ENCODE measurements around the gene ADO. TPM values are rescaled to one million over a fixed set of nuclear protein-coding genes. Genes with fewer than 3 reads are reported as not detected.

Gene ADO
- total and polyA plus RNA-seq, 2 experiments from 2014 or later = 12.6 to 48.3 TPM

DNA sequence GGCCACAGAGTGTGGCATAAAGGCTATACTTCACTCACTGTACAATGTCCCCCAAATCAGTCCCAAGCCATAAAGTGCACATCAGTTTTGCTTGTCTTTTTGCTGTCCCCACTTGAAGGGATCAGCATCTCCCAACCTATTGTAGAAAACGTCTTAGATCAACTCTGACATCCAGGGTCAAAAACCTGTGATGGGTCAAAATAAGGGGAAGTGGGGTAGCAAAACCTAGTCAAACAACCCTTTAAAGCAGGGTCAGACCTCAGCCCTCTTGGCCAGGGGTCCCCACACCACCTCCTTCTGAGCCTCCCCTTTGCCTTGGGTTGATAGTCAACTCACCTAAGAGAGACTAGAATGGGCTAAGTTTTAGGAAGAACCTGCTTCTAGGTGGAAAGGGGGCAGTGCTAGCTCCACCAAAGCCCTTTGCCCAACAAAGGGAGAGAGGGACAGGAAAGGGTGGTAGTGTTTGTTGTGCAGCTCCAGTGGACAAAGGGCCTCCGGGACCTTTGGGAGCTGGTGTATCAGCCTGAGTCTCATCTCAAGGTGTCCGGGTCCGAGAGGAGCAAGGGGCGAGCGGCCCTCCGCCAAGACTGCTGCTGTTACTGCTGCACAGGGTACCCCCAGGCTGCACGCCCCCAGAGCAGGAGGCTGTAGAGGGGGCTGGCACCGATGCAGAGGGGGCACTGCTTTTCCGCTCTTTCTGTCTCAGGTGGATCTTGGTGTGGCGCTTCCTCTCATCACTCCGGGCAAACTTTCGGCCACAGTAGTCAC lies 8.3 kb downstream of the ADO start:
- no peak for DNase-seq (ENCODE audit: low spot score)
- H3K4me3 Mint-ChIP-seq = no peak overlapping the region

DNA sequence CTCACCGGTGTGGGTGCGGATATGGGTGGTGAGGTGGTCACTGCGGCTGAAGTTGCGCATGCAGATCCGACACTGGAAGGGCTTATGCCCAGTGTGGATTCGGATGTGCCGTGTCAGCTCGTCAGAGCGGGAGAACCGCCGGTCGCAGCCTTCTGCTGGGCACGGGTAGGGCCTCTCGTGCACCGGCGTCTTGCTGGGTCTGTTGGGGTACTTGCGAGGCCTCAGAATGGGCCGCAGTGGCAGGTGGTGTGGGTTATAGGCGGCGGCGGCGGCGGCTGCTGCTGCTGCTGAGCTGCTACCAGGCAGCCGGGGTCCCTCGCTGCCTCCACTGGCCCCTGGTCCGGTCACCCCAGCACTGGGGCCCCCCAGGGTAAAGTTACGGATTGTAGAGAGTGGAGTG lies 8.9 kb downstream of the ADO start:
- Mint-ChIP-seq H3K4me1 (peaks cover 19% of the 10 kb centered on the region), H3K9me3 (peaks cover 3% of the 10 kb centered on the region; the same call in 2 of the 3 replicates), H3K27ac (no peak overlapping the region), H3K36me3 (ENCODE audit: low read depth) (no peaks in the 10 kb centered on the region; the same call in 2 of the 3 replicates), H3K27me3 (ENCODE audit: insufficient read depth, low read depth, poor library complexity) (peaks cover 54% of the 10 kb centered on the region), H3K4me3 (no peak overlapping the region)
- H4K20me1 ChIP-seq (replicated peaks; ENCODE audit: insufficient read depth) = peaks cover 10% of the 10 kb centered on the region; the same call in 1 of the 2 replicates
- H3K79me2 ChIP-seq (replicated peaks; ENCODE audit: insufficient read depth) = peaks cover 11% of the 10 kb centered on the region
- H3K27ac ChIP-seq (ENCODE audit: low read depth) = no peak overlapping the region
- H3K4me1 ChIP-seq (ENCODE audit: insufficient read depth) = 0 out of 2 replicates have a peak, but pooled peaks cover 3% of the 10 kb centered on the region
- H3F3A ChIP-seq (replicated peaks; ENCODE audit: low read depth) = peaks cover 10% of the 10 kb centered on the region
- no peaks in the 10 kb centered on the region for H3K9me2 ChIP-seq (ENCODE audit: insufficient read depth)
- H3K4me2 ChIP-seq = no peak overlapping the region
- no peak overlapping the region for H3K4me3 ChIP-seq
- peaks cover 4% of the 10 kb centered on the region; the same call in 1 of the 2 replicates for H3K36me3 ChIP-seq (ENCODE audit: insufficient read depth)
- ATAC-seq (no peak), DNase-seq (ENCODE audit: low spot score) (no peak)
- H3K27me3 ChIP-seq (ENCODE audit: insufficient read depth) = peaks cover 49% of the 10 kb centered on the region
- H2AFZ ChIP-seq = no peak overlapping the region
- TF ChIP-seq, protein P1, sequence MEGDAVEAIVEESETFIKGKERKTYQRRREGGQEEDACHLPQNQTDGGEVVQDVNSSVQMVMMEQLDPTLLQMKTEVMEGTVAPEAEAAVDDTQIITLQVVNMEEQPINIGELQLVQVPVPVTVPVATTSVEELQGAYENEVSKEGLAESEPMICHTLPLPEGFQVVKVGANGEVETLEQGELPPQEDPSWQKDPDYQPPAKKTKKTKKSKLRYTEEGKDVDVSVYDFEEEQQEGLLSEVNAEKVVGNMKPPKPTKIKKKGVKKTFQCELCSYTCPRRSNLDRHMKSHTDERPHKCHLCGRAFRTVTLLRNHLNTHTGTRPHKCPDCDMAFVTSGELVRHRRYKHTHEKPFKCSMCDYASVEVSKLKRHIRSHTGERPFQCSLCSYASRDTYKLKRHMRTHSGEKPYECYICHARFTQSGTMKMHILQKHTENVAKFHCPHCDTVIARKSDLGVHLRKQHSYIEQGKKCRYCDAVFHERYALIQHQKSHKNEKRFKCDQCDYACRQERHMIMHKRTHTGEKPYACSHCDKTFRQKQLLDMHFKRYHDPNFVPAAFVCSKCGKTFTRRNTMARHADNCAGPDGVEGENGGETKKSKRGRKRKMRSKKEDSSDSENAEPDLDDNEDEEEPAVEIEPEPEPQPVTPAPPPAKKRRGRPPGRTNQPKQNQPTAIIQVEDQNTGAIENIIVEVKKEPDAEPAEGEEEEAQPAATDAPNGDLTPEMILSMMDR (conservative IDR thresholded peaks at IDR 0.05; ENCODE audit: low read depth in 2 of 2) = no peak
- no peak for TF ChIP-seq EZH2phosphoT487 (IDR thresholded peaks at IDR 0.05; ENCODE audit: unreplicated experiment)
- no peak for TF ChIP-seq NANOG (IDR thresholded peaks at IDR 0.05; ENCODE audit: borderline replicate concordance)
- no peak for TF ChIP-seq STAT1 (IDR thresholded peaks at IDR 0.05; ENCODE audit: unreplicated experiment)
- TF ChIP-seq CREB1 (CRISPR knock-in tag; IDR thresholded peaks at IDR 0.05; ENCODE audit: low read depth) = no peak
- no peak for TF ChIP-seq ZNF114 (CRISPR knock-in tag; IDR thresholded peaks at IDR 0.05)
- TF ChIP-seq, protein P2, sequence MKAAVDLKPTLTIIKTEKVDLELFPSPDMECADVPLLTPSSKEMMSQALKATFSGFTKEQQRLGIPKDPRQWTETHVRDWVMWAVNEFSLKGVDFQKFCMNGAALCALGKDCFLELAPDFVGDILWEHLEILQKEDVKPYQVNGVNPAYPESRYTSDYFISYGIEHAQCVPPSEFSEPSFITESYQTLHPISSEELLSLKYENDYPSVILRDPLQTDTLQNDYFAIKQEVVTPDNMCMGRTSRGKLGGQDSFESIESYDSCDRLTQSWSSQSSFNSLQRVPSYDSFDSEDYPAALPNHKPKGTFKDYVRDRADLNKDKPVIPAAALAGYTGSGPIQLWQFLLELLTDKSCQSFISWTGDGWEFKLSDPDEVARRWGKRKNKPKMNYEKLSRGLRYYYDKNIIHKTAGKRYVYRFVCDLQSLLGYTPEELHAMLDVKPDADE (IDR thresholded peaks at IDR 0.05) = no peak
- TF ChIP-seq, protein P3, sequence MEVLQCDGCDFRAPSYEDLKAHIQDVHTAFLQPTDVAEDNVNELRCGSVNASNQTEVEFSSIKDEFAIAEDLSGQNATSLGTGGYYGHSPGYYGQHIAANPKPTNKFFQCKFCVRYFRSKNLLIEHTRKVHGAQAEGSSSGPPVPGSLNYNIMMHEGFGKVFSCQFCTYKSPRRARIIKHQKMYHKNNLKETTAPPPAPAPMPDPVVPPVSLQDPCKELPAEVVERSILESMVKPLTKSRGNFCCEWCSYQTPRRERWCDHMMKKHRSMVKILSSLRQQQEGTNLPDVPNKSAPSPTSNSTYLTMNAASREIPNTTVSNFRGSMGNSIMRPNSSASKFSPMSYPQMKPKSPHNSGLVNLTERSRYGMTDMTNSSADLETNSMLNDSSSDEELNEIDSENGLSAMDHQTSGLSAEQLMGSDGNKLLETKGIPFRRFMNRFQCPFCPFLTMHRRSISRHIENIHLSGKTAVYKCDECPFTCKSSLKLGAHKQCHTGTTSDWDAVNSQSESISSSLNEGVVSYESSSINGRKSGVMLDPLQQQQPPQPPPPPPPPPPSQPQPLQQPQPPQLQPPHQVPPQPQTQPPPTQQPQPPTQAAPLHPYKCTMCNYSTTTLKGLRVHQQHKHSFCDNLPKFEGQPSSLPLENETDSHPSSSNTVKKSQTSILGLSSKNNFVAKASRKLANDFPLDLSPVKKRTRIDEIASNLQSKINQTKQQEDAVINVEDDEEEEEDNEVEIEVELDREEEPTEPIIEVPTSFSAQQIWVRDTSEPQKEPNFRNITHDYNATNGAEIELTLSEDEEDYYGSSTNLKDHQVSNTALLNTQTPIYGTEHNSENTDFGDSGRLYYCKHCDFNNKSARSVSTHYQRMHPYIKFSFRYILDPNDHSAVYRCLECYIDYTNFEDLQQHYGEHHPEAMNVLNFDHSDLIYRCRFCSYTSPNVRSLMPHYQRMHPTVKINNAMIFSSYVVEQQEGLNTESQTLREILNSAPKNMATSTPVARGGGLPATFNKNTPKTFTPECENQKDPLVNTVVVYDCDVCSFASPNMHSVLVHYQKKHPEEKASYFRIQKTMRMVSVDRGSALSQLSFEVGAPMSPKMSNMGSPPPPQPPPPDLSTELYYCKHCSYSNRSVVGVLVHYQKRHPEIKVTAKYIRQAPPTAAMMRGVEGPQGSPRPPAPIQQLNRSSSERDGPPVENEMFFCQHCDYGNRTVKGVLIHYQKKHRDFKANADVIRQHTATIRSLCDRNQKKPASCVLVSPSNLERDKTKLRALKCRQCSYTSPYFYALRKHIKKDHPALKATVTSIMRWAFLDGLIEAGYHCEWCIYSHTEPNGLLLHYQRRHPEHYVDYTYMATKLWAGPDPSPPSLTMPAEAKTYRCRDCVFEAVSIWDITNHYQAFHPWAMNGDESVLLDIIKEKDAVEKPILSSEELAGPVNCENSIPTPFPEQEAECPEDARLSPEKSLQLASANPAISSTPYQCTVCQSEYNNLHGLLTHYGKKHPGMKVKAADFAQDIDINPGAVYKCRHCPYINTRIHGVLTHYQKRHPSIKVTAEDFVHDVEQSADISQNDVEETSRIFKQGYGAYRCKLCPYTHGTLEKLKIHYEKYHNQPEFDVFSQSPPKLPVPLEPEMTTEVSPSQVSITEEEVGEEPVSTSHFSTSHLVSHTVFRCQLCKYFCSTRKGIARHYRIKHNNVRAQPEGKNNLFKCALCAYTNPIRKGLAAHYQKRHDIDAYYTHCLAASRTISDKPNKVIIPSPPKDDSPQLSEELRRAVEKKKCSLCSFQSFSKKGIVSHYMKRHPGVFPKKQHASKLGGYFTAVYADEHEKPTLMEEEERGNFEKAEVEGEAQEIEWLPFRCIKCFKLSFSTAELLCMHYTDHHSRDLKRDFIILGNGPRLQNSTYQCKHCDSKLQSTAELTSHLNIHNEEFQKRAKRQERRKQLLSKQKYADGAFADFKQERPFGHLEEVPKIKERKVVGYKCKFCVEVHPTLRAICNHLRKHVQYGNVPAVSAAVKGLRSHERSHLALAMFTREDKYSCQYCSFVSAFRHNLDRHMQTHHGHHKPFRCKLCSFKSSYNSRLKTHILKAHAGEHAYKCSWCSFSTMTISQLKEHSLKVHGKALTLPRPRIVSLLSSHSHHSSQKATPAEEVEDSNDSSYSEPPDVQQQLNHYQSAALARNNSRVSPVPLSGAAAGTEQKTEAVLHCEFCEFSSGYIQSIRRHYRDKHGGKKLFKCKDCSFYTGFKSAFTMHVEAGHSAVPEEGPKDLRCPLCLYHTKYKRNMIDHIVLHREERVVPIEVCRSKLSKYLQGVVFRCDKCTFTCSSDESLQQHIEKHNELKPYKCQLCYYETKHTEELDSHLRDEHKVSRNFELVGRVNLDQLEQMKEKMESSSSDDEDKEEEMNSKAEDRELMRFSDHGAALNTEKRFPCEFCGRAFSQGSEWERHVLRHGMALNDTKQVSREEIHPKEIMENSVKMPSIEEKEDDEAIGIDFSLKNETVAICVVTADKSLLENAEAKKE (CRISPR knock-in tag; IDR thresholded peaks at IDR 0.05) = no peak

More for the DNA sequence above, 8.3 kb downstream of the ADO start:
- Histone ChIP-seq H2AFZ (no peak overlapping the region), H3K36me3 (ENCODE audit: insufficient read depth) (peaks cover 7% of the 10 kb centered on the region; the same call in 1 of the 2 replicates), H3K4me1 (ENCODE audit: insufficient read depth) (peaks cover 3% of the 10 kb centered on the region; the same call in 1 of the 2 replicates), H3K79me2 (replicated peaks; ENCODE audit: insufficient read depth) (peaks cover 17% of the 10 kb centered on the region), H3F3A (replicated peaks; ENCODE audit: low read depth) (0 out of 2 replicates have a peak, but pooled peaks cover 6% of the 10 kb centered on the region), H3K9me2 (ENCODE audit: insufficient read depth) (no peaks in the 10 kb centered on the region), H3K4me3 (no peak overlapping the region), H3K27me3 (ENCODE audit: insufficient read depth) (peaks cover 45% of the 10 kb centered on the region), H4K20me1 (replicated peaks; ENCODE audit: insufficient read depth) (peaks cover 16% of the 10 kb centered on the region; the same call in 1 of the 2 replicates), H3K4me2 (no peak overlapping the region), H3K27ac (ENCODE audit: low read depth) (no peak overlapping the region)
- no peaks in the 10 kb centered on the region; the same call in 1 of the 3 replicates for H3K9me3 Mint-ChIP-seq
- ATAC-seq = no peak
- no peak overlapping the region for H3K27ac Mint-ChIP-seq
- no peaks in the 10 kb centered on the region; the same call in 2 of the 3 replicates for H3K36me3 Mint-ChIP-seq (ENCODE audit: low read depth)
- H3K4me1 Mint-ChIP-seq = peaks cover 17% of the 10 kb centered on the region
- H3K27me3 Mint-ChIP-seq (ENCODE audit: insufficient read depth, low read depth, poor library complexity) = peaks cover 49% of the 10 kb centered on the region
- TF ChIP-seq ZNF114 (CRISPR knock-in tag; IDR thresholded peaks at IDR 0.05) = no peak
- no peak for TF ChIP-seq NANOG (IDR thresholded peaks at IDR 0.05; ENCODE audit: borderline replicate concordance)

Measured in GM23338 (cell line).